ENCODE measurements around the gene BTN3A1.

GRCh38 chr6:26447257-26447656, 45.2 kb downstream of the BTN3A1 start:
- TF ChIP-seq CTCF (IDR thresholded peaks at IDR 0.05) (no peak), POLR2A (IDR thresholded peaks at IDR 0.05; ENCODE audit: low read depth) (no peak), POLR2AphosphoS5 (IDR thresholded peaks at IDR 0.05) (no peak), EP300 (IDR thresholded peaks at IDR 0.05) (no peak)

Measured in esophagus muscularis mucosa (tissue), 4 donors.